SK-N-SH (cell line): ENCODE measurements around the gene ATP11A. TPM values are rescaled to one million over a fixed set of nuclear protein-coding genes. Genes with fewer than 3 reads are reported as not detected.

Source experiments
- CTCF ChIA-PET: fragments of 300-600, 350-600 bp; formaldehyde crosslinking; extraction: SDS; loops from one replicate; lab custom pipeline; 2021; lab: Yijun Ruan, JAX
- POLR2A ChIA-PET: fragments of 350-600 bp; sonication (Branson Sonifier 250); formaldehyde crosslinking; extraction: SDS; loops from one replicate; lab custom pipeline; 2020; ENCODE audit warnings: antibody characterized with exemption, inconsistent platforms; lab: Yijun Ruan, JAX
- DNase-seq: peaks from one replicate; pipeline ENCODE4 v3.0.0; 2012
- H2AFZ ChIP-seq: fragments of 200-600 bp; sonication (generic); 2 replicates; pipeline ENCODE4 v1.8.1; 2016; ENCODE audit warnings: antibody characterized with exemption, mild to moderate bottlenecking, low read depth
- H3F3A ChIP-seq: fragments of 200-600 bp; sonication (generic); replicated peaks from 2 replicates; pipeline ENCODE3; 2016; ENCODE audit warnings: antibody characterized with exemption, mild to moderate bottlenecking; ENCODE audit not compliant: insufficient read depth
- H3K27ac ChIP-seq, 2 experiments: fragments of 200-500 bp in 1 of 2; fragments of 200-600 bp in 1 of 2; sonication (Bioruptor generic) in 1 of 2; sonication (generic), shearing (Covaris generic) in 1 of 2; 2 replicates each; pipeline versions ENCODE4 v1.5.1 to v1.6.1; 2014 to 2016; ENCODE audit warnings: low read depth in 2 of 2, inconsistent platforms in 1 of 2, low read length in 1 of 2, mild to moderate bottlenecking in 1 of 2, mixed read lengths in 1 of 2
- H3K27me3 ChIP-seq: fragments of 200-600 bp; sonication (generic), shearing (Covaris generic); 2 replicates; pipeline ENCODE4 v1.6.1; 2016; ENCODE audit warnings: mixed run types; ENCODE audit not compliant: insufficient read depth
- H3K36me3 ChIP-seq, 2 experiments: fragments of 200-500 bp in 1 of 2; fragments of 200-600 bp in 1 of 2; sonication (Bioruptor generic) in 1 of 2; sonication (generic) in 1 of 2; replicated peaks in 1 of 2; 2 replicates each; pipeline versions ENCODE3 to v1.5.1; 2014 to 2016; ENCODE audit warnings: low read length in 1 of 2, mild to moderate bottlenecking in 1 of 2; ENCODE audit not compliant: insufficient read depth in 2 of 2, control insufficient read depth in 1 of 2
- H3K4me1 ChIP-seq, 2 experiments: fragments of 200-500 bp in 1 of 2; fragments of 200-600 bp in 1 of 2; sonication (Bioruptor generic) in 1 of 2; sonication (generic), shearing (Covaris generic) in 1 of 2; 2 replicates each; pipeline versions ENCODE4 v1.5.1 to v1.6.1; 2014 to 2016; ENCODE audit warnings: low read depth in 1 of 2, low read length in 1 of 2, mixed run types in 1 of 2; ENCODE audit not compliant: insufficient read depth in 2 of 2, control insufficient read depth in 1 of 2
- H3K4me2 ChIP-seq: fragments of 200-600 bp; sonication (generic), shearing (Covaris generic); 2 replicates; pipeline ENCODE4 v1.6.1; 2017; ENCODE audit warnings: mixed run types
- H3K4me3 ChIP-seq, 2 experiments: fragments of 200-500 bp in 1 of 2; fragments of 200-600 bp in 1 of 2; sonication (Bioruptor generic) in 1 of 2; sonication (generic), shearing (Covaris generic) in 1 of 2; 2 replicates each; pipeline versions ENCODE4 v1.5.1 to v1.8.1; 2014 to 2016; ENCODE audit warnings: low read depth in 2 of 2, inconsistent platforms in 1 of 2, low read length in 1 of 2, mild to moderate bottlenecking in 1 of 2, mixed read lengths in 1 of 2, moderate library complexity in 1 of 2
- H3K79me2 ChIP-seq: fragments of 200-600 bp; sonication (generic); 2 replicates; pipeline ENCODE4 v1.8.1; 2017; ENCODE audit warnings: mild to moderate bottlenecking; ENCODE audit not compliant: insufficient read depth
- H3K9ac ChIP-seq: fragments of 200-600 bp; sonication (generic); 2 replicates; pipeline ENCODE4 v1.6.1; 2017; ENCODE audit warnings: mixed run types
- H3K9me2 ChIP-seq: fragments of 200-600 bp; sonication (generic); 2 replicates; pipeline ENCODE4 v1.6.1; 2017; ENCODE audit warnings: mixed run types
- H3K9me3 ChIP-seq: fragments of 200-600 bp; sonication (generic); 2 replicates; pipeline ENCODE4 v1.6.1; 2017; ENCODE audit warnings: mixed run types, mild to moderate bottlenecking, moderate library complexity
- H4K20me1 ChIP-seq: fragments of 200-600 bp; sonication (generic); 2 replicates; pipeline ENCODE4 v1.6.1; 2017; ENCODE audit warnings: mild to moderate bottlenecking, mixed run types; ENCODE audit not compliant: insufficient read depth
- EZH2phosphoT487 ChIP-seq: fragments of 200-600 bp; sonication (generic); IDR thresholded peaks from 2 replicates; pipeline ENCODE4 v1.6.1; 2017; ENCODE audit warnings: low read depth, mixed run types, mild to moderate bottlenecking, antibody characterized with exemption, moderate library complexity, borderline replicate concordance
- MEF2A ChIP-seq: IDR thresholded peaks from 2 replicates; pipeline ENCODE4 v1.4.0; 2012; ENCODE audit warnings: low read depth, borderline replicate concordance
- MXI1 ChIP-seq: IDR thresholded peaks from 2 replicates; pipeline ENCODE4 v1.6.1; 2012; ENCODE audit warnings: mild to moderate bottlenecking, low read depth, low read length, improper control_type of control experiment
- NFIC ChIP-seq: IDR thresholded peaks from 2 replicates; pipeline ENCODE4 v1.4.0; 2012; ENCODE audit warnings: borderline replicate concordance
- NRF1 ChIP-seq: IDR thresholded peaks from 2 replicates; pipeline ENCODE4 v1.6.1; 2012; ENCODE audit warnings: low read depth, mild to moderate bottlenecking, low read length
- RFX5 ChIP-seq: IDR thresholded peaks from 2 replicates; pipeline ENCODE4 v1.6.1; 2012; ENCODE audit warnings: mild to moderate bottlenecking, improper control_type of control experiment, low read length
- SMC3 ChIP-seq: IDR thresholded peaks from 2 replicates; pipeline ENCODE4 v1.6.1; 2012; ENCODE audit warnings: low read depth, low read length, improper control_type of control experiment
- TAF1 ChIP-seq: IDR thresholded peaks from 2 replicates; pipeline ENCODE4 v1.6.1; 2012; ENCODE audit warnings: low read depth, mild to moderate bottlenecking, low read length, moderate library complexity, borderline replicate concordance
- WGBS: methylation state at CpG from one replicate; pipeline ENCODE4 v1.1.6; 2017; ENCODE audit warnings: low lambda C conversion rate; 5-methylcytosine and 5-hydroxymethylcytosine counted together
- polyA plus RNA-seq, 3 experiments: library from polyadenylated mRNA; depleted of rRNA; stranded (reverse); fragments of >200 nt; gene quantifications; 2 replicates each; pipeline ENCODE4 v1.2.3, GENCODE V29; 2012
- TF ChIP-seq, protein P1 (sequence below): IDR thresholded peaks from 2 replicates; pipeline ENCODE4 v1.4.0; 2012; ENCODE audit warnings: low read depth, borderline replicate concordance
- TF ChIP-seq, protein P2 (sequence below): IDR thresholded peaks from 2 replicates; pipeline ENCODE4 v1.4.0; 2012; ENCODE audit warnings: low read depth
- TF ChIP-seq, protein P3 (sequence below): IDR thresholded peaks from 2 replicates; pipeline ENCODE4 v1.4.0; 2012; ENCODE audit warnings: low read depth, borderline replicate concordance

Gene ATP11A
- polyA plus RNA-seq, 1 of the 3 experiments (the other 2 are of a cell fraction): 4.1 TPM

DNA sequence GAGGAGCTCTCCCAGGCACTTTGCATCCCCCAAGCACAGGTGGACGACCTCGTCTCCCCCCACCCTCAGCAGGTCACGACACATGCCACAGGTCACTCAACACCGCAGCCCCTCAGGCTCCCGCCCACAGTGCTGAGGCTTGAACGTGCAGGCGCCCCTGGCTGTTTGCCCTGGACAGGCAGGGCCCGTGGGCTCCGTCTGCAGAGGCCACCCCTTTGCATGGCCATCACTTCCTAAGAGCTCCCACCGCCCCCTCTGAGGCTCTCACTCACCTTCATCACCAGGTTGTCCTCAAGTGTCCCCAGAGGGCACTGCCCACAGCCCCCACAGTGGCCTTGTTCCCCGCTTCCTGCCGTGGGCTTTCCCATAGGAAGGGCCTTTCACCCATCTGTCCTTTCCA, 147.1 kb downstream of the ATP11A start:
- Histone ChIP-seq H3F3A (no peaks in the 10 kb centered on the region), H4K20me1 (no peaks in the 10 kb centered on the region), H3K4me2 (no peak overlapping the region), H2AFZ (no peak overlapping the region), H3K9me2 (no peaks in the 10 kb centered on the region), H3K79me2 (no peaks in the 10 kb centered on the region), H3K9ac (no peak overlapping the region), H3K4me1 (peaks cover 0 to 7% of the 10 kb centered on the region in 2 experiments; a peak in 1 of 4 replicates), H3K9me3 (no peaks in the 10 kb centered on the region), H3K36me3 (peaks cover 0 to 50% of the 10 kb centered on the region in 2 experiments), H3K27me3 (no peaks in the 10 kb centered on the region), H3K27ac (no peak overlapping the region), H3K4me3 (no peak overlapping the region)
- no peak for DNase-seq
- ChIA-PET POLR2A (no interaction called here), CTCF (no interaction called here)
- 90% methylated on average over 10 of the region's 12 CpGs for WGBS
- TF ChIP-seq NRF1: no peak
- no peak for TF ChIP-seq MEF2A
- TF ChIP-seq, all 33 proteins: peak for 0

DNA sequence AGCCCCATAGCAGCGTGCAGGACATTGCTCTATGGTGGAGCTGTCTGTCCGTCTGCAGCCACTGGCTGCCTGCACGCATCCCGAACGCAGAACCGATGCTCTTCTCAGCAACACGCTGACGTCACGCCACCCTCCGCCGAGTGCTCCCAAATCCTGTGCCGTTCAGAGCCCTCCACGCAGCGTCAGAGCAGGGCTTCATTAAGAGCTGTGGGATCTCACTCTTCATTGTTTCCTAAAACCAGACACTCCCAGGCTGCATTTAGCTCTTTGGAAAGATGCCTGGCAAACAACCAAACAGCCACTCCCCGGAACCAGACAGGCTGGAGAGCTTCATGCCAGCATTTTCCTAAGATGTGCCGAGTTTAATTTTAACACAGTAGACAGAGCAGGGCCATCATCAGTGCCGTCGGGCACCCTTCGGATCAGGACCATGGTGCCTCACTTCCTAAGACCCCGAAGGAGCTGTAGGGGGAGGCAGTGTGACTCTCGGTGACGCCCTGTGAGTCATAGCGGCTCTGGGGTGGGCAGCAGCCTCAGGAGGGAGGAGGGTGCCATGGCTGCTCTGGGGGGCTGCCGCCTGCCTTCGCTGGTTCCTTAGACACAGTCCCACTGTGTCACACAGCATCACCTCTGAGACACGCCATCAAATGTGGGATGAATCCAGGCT, 147.7 kb downstream of the ATP11A start:
- Histone ChIP-seq H2AFZ (no peak overlapping the region), H3K9me2 (no peaks in the 10 kb centered on the region), H3K27me3 (no peaks in the 10 kb centered on the region), H3K4me3 (no peak overlapping the region), H3K9me3 (no peaks in the 10 kb centered on the region)
- 79% methylated on average over 20 of the region's 26 CpGs for WGBS
- POLR2A ChIA-PET: no interaction called here
- TF ChIP-seq, protein P1, sequence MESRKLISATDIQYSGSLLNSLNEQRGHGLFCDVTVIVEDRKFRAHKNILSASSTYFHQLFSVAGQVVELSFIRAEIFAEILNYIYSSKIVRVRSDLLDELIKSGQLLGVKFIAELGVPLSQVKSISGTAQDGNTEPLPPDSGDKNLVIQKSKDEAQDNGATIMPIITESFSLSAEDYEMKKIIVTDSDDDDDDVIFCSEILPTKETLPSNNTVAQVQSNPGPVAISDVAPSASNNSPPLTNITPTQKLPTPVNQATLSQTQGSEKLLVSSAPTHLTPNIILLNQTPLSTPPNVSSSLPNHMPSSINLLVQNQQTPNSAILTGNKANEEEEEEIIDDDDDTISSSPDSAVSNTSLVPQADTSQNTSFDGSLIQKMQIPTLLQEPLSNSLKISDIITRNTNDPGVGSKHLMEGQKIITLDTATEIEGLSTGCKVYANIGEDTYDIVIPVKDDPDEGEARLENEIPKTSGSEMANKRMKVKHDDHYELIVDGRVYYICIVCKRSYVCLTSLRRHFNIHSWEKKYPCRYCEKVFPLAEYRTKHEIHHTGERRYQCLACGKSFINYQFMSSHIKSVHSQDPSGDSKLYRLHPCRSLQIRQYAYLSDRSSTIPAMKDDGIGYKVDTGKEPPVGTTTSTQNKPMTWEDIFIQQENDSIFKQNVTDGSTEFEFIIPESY: no peak
- TF ChIP-seq EZH2phosphoT487 (no peak), MXI1 (no peak), SMC3 (no peak), NFIC (no peak), TAF1 (no peak), RFX5 (no peak)
- TF ChIP-seq, protein P2, sequence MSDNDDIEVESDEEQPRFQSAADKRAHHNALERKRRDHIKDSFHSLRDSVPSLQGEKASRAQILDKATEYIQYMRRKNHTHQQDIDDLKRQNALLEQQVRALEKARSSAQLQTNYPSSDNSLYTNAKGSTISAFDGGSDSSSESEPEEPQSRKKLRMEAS: no peak
- TF ChIP-seq, protein P3, sequence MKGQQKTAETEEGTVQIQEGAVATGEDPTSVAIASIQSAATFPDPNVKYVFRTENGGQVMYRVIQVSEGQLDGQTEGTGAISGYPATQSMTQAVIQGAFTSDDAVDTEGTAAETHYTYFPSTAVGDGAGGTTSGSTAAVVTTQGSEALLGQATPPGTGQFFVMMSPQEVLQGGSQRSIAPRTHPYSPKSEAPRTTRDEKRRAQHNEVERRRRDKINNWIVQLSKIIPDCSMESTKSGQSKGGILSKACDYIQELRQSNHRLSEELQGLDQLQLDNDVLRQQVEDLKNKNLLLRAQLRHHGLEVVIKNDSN: no peak
- TF ChIP-seq, all 33 proteins: peak for 0
- no peak overlapping the region for H3K4me2 ChIP-seq
- CTCF ChIA-PET: interaction anchor here (0.6 kb wide), 1 partner anchor 47 kb away, joined by 3 read pairs; no protein-coding TSS in a partner anchor
- no peaks in the 10 kb centered on the region for H4K20me1 ChIP-seq
- no peak overlapping the region for H3K27ac ChIP-seq
- no peaks in the 10 kb centered on the region for H3F3A ChIP-seq
- H3K36me3 ChIP-seq: peaks cover 0 to 46% of the 10 kb centered on the region in 2 experiments
- no peak overlapping the region for H3K9ac ChIP-seq
- DNase-seq: no peak
- no peaks in the 10 kb centered on the region for H3K79me2 ChIP-seq
- peaks cover 0 to 7% of the 10 kb centered on the region in 2 experiments; a peak in 1 of 4 replicates for H3K4me1 ChIP-seq
